Activated CD8-positive, alpha-beta T cell treated with anti-CD3 and anti-CD28 coated beads for 36 hours (primary cell): ENCODE results near the gene SACS. TPM values are rescaled to one million over a fixed set of nuclear protein-coding genes. Genes with fewer than 3 reads are reported as not detected.
A peak's percentile ranks its signal among the peaks of the same experiment; 100 is the strongest.
"Not testable (repeated sequence)": the region's sequence is repeated elsewhere in the genome, so short reads cannot be mapped to it uniquely, and the experiment has no call there.

Source experiments
- ATAC-seq: fragments of 200-7000 bp; cut with Tn5 transposase; one replicate; pipeline ENCODE4 v1.10.0; 2021; ENCODE audit warnings: mild to moderate bottlenecking, moderate library complexity
- CTCF ChIA-PET: fragments of 350-600 bp; sonication (Branson Sonifier 250); formaldehyde crosslinking; loops from one replicate; lab custom pipeline; 2021; ENCODE audit warnings: antibody characterized with exemption; lab: Charles Lee
- POLR2A ChIA-PET: fragments of 350-600 bp; sonication (Branson Sonifier 250); formaldehyde crosslinking; loops from one replicate; lab custom pipeline; 2021; ENCODE audit warnings: antibody characterized with exemption; lab: Charles Lee
- DNase-seq: peaks from one replicate; pipeline ENCODE4 v3.0.0-alpha.2; 2020
- H3K27ac Mint-ChIP-seq: one replicate; pipeline ENCODE4 v1.8.0; 2021; ENCODE audit warnings: mild to moderate bottlenecking, mixed read lengths
- H3K27me3 Mint-ChIP-seq: one replicate; pipeline ENCODE4 v1.8.0; 2021; ENCODE audit warnings: mixed read lengths
- H3K36me3 Mint-ChIP-seq: one replicate; pipeline ENCODE4 v1.8.0; 2021; ENCODE audit warnings: low read depth, mixed read lengths
- H3K4me1 Mint-ChIP-seq: one replicate; pipeline ENCODE4 v1.8.0; 2021; ENCODE audit warnings: low read depth, mixed read lengths
- H3K4me3 Mint-ChIP-seq: one replicate; pipeline ENCODE4 v1.8.0; 2021; ENCODE audit warnings: mild to moderate bottlenecking, moderate library complexity, mixed read lengths
- H3K9me3 Mint-ChIP-seq: one replicate; pipeline ENCODE4 v1.8.0; 2021; ENCODE audit warnings: mixed read lengths
- intact Hi-C: fragments of 100-400 bp; cut with micrococcal nuclease; formaldehyde crosslinking; loops from one replicate; pipeline ENCODE4 v1.10.0; 2022
- total RNA-seq, 2 experiments: library from RNA; stranded (reverse); gene quantifications; one replicate each; pipeline ENCODE4 v1.2.3, GENCODE V29; 2021
- TF ChIP-seq, protein P1 (sequence below): fragments of 200-600 bp; IDR thresholded peaks from one replicate; pipeline ENCODE4 v1.8.0; 2022; ENCODE audit warnings: antibody characterized with exemption, mild to moderate bottlenecking

Gene SACS
- total RNA-seq, 2 experiments from 2014 or later: 39.2 to 46.4 TPM

DNA sequence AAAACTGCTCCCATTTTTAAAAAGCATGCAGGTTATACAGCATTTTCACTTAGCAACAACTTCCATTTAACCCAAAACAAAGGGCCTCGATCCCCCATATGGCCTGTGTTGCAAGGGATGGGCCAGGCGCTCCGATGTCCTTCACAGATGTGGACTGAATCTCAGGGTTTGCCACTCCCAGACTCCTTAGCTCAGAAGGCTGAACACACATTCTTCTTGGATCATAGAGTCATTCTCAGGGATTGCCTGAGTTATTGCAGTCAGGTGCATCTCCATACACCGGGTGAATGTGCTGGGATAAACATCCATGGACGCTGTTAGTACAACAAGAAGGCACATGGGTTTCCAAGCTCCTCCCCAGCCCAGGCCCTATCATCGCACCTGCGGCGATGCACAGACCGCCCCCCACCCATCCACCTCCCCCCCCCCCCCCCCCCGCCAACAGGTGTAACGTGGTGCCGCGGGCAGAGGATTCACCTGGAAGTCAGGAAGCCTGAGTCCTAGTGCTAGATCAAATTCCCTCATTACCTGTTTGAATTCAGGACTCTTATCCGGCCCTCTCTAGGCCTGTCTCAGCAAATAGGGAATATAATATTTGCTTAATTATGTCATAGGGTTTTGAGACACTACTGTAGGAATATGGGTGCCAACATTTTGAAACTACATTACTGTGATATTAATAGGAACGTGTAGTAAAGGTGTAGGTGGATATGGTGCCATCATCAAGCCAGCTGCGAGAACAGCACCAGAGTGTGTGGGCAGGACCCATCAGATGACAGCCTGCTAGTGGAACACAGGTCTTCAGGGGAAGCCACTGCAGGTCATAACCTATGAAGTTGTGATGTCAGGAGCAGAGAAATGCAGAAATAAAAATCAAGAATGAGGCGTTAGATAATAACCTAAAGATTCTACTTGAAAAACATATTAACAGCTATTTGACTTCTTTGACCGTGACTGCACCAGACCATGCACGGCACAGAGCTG, 110.9 kb downstream of the SACS start:
- ChIA-PET CTCF (interaction anchor here (1.3 kb wide), 1 partner anchor 10 kb away, joined by 3 read pairs; no protein-coding TSS in a partner anchor), POLR2A (no interaction called here)
- peaks cover 35% of the 10 kb centered on the region for H3K4me1 Mint-ChIP-seq
- no peak overlapping the region for H3K4me3 Mint-ChIP-seq
- no peak overlapping the region for H3K27ac Mint-ChIP-seq
- intact Hi-C loops: no loop called here
- peaks cover 4% of the 10 kb centered on the region for H3K27me3 Mint-ChIP-seq
- peaks cover 2% of the 10 kb centered on the region for H3K9me3 Mint-ChIP-seq
- DNase-seq (peak; percentile 27), ATAC-seq (no peak)
- TF ChIP-seq, protein P1, sequence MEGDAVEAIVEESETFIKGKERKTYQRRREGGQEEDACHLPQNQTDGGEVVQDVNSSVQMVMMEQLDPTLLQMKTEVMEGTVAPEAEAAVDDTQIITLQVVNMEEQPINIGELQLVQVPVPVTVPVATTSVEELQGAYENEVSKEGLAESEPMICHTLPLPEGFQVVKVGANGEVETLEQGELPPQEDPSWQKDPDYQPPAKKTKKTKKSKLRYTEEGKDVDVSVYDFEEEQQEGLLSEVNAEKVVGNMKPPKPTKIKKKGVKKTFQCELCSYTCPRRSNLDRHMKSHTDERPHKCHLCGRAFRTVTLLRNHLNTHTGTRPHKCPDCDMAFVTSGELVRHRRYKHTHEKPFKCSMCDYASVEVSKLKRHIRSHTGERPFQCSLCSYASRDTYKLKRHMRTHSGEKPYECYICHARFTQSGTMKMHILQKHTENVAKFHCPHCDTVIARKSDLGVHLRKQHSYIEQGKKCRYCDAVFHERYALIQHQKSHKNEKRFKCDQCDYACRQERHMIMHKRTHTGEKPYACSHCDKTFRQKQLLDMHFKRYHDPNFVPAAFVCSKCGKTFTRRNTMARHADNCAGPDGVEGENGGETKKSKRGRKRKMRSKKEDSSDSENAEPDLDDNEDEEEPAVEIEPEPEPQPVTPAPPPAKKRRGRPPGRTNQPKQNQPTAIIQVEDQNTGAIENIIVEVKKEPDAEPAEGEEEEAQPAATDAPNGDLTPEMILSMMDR: no peak
- no peaks in the 10 kb centered on the region for H3K36me3 Mint-ChIP-seq

DNA sequence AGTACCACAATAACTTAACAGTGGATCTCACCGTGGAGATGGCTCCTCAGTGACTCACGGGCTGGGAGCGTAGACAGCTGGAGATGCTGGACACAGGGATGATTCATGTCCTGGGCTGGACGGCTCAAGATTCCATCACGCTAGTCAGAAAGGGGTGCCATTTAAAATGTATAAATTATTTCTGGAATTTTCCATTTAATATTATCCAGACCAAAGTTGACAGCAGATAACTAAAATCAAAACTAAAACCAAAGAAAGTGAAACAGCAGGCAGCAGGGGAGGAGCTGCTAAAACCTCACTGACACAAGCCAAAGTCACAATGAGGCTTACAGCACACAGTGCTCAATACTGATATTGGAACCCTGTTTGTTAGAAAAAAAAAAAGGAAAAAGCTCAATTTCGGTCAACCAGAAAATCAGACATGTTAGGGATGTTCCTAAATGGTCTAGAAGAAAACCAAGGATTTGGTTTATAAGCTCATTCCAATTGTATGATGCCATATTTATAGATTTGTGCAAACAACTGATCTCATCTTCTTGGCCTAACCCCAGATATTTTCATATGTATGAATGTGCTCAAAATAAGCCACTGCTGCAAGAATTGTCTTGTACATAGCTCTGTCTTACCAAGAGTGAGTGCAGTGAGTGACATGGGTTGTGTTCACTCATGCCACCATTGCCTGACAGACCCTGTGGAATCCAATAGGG, 111.8 kb downstream of the SACS start:
- Mint-ChIP-seq H3K4me3 (peak overlapping the region; percentile 64), H3K36me3 (no peaks in the 10 kb centered on the region), H3K9me3 (no peaks in the 10 kb centered on the region), H3K27me3 (peaks cover 4% of the 10 kb centered on the region), H3K4me1 (peaks cover 35% of the 10 kb centered on the region), H3K27ac (peak overlapping the region; percentile 25)
- peak; percentile 46 for DNase-seq
- TF ChIP-seq, protein P1: no peak
- CTCF ChIA-PET: no interaction called here
- peak; percentile 86 for ATAC-seq
- intact Hi-C loops: no loop called here
- POLR2A ChIA-PET: no interaction called here

DNA sequence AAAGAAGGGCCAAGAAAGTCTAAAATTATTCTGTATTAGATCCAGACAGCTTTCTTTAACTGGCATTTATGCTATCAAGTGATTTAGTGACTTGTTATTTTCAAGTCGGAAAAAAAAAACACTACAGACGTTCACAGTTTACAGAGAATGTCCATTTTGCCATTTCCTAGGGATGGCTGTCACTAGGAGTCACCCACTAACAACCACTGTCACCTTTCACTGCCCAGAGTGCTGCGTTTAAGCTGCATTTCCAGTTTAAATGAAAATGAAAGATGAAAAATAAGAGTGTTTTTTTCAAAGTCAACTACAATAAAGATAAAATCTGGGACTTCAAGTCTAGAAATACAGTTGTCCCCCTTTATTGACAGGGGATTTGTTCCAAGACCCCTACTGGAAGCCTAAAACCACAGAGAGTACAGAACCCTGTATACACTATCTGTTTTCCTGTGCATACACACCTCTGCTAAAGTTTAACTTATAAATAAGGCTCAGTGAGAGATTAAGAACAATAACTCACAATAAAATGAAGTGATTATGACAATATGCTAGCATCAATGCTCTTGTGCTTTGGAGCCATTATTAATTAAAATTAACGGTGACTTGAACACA, 112.5 kb downstream of the SACS start:
- ATAC-seq: peak; percentile 22
- Mint-ChIP-seq H3K27me3 (peaks cover 4% of the 10 kb centered on the region), H3K36me3 (no peaks in the 10 kb centered on the region), H3K9me3 (no peaks in the 10 kb centered on the region), H3K4me3 (peak overlapping the region; percentile 64), H3K27ac (no peak overlapping the region), H3K4me1 (peaks cover 35% of the 10 kb centered on the region)
- intact Hi-C loops: no loop called here
- ChIA-PET CTCF (interaction anchor here (1.2 kb wide), 1 partner anchor 20 kb away, joined by 3 read pairs; no protein-coding TSS in a partner anchor), POLR2A (no interaction called here)
- DNase-seq: no peak
- TF ChIP-seq, protein P1: no peak

DNA sequence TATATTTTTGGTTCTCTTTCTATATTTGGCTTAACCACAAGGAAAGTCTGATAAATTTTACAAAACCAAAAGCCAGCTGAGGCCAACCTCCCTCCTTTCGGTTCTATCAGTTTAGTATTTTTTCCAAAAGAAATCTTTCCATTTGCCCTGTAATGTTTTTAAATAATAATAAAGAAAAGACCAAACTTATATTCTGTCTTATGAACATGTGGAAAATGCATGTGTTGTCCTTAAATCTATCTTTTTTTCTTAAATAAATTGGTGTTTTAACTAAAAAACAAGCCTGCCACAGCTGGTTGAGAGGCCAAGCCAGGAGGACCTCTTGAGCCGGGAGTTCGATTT, 113.6 kb downstream of the SACS start:
- peaks cover 4% of the 10 kb centered on the region for H3K27me3 Mint-ChIP-seq
- ATAC-seq (no peak), DNase-seq (no peak)
- peaks cover 35% of the 10 kb centered on the region for H3K4me1 Mint-ChIP-seq
- H3K36me3 Mint-ChIP-seq: no peaks in the 10 kb centered on the region
- ChIA-PET CTCF (interaction anchor here (1.0 to 1.2 kb wide), 2 partner anchors 21 to 64 kb away, joined by 3 read pairs; no protein-coding TSS in a partner anchor), POLR2A (no interaction called here)
- intact Hi-C loops: no loop called here
- TF ChIP-seq, protein P1: no peak
- no peaks in the 10 kb centered on the region for H3K9me3 Mint-ChIP-seq
- H3K27ac Mint-ChIP-seq: no peak overlapping the region
- no peak overlapping the region for H3K4me3 Mint-ChIP-seq

DNA sequence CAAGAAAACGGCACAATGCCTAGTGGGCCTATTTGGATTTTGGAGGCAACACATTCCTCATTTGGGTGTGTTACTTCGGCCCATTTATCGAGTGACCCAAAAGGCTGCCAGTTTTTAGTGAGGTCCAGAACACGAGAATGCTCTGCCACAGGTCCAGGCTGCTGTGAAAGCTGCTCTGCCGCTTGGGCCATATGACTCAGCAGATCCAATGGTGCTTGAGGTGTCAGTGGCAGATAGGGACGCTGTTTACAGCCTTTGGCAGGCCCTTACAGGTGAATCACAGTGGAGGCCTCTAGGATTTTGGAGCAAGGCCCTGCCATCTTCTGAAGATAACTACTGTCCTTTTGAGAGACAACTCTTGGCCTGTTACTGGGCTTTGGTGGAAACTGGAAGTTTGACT, 118.7 kb downstream of the SACS start:
- DNase-seq, H3K27ac Mint-ChIP-seq, H3K4me3 Mint-ChIP-seq, POLR2A ChIA-PET, CTCF ChIA-PET, H3K9me3 Mint-ChIP-seq, ATAC-seq, H3K27me3 Mint-ChIP-seq, H3K36me3 Mint-ChIP-seq, intact Hi-C loops, H3K4me1 Mint-ChIP-seq: not testable (repeated sequence)
